Stimulated activated CD8-positive, alpha-beta memory T cell treated with anti-CD3 and anti-CD28 coated beads, Interleukin-15, amount 100 ng/mL, for 1 hour (primary cell): ENCODE data around the gene INPP5K.

Source experiments
- DNase-seq: peaks from one replicate; pipeline ENCODE4 v3.0.0-alpha.2; 2020; ENCODE audit warnings: low read depth

INPP5K gene

GRCh38 chr17:1485423-1486376 lies 30.7 kb downstream of the INPP5K start:
- no peak for DNase-seq

- no peak for DNase-seq
Observed at GRCh38 chr17:1484676-1485422, 31.6 kb downstream of the INPP5K start.

- DNase-seq = no peak
Observed at GRCh38 chr17:1484060-1484535, 32.3 kb downstream of the INPP5K start.

GRCh38 chr17:1482680-1483079 lies 33.7 kb downstream of the INPP5K start:
- no peak for DNase-seq

GRCh38 chr17:1481736-1482135 lies 34.7 kb downstream of the INPP5K start:
- DNase-seq = no peak

- DNase-seq = no peak
Observed at GRCh38 chr17:1480747-1481465, 35.5 kb downstream of the INPP5K start.

GRCh38 chr17:1478418-1478817 lies 38.0 kb downstream of the INPP5K start:
- DNase-seq = no peak

GRCh38 chr17:1475321-1475854 lies 41.0 kb downstream of the INPP5K start:
- DNase-seq = no peak

- no peak for DNase-seq
Observed at GRCh38 chr17:1474402-1475189, 41.8 kb downstream of the INPP5K start.

GRCh38 chr17:1473841-1474240 lies 42.6 kb downstream of the INPP5K start:
- no peak for DNase-seq

- DNase-seq = no peak
Observed at GRCh38 chr17:1473170-1473569, 43.2 kb downstream of the INPP5K start.

GRCh38 chr17:1471911-1472821 lies 44.2 kb downstream of the INPP5K start:
- DNase-seq = no peak

GRCh38 chr17:1471490-1471889 lies 44.9 kb downstream of the INPP5K start:
- DNase-seq = no peak

GRCh38 chr17:1470755-1471462 lies 45.5 kb downstream of the INPP5K start:
- no peak for DNase-seq

GRCh38 chr17:1470071-1470754 lies 46.2 kb downstream of the INPP5K start:
- no peak for DNase-seq

- DNase-seq = no peak
Observed at GRCh38 chr17:1469231-1469852, 47.1 kb downstream of the INPP5K start.

- DNase-seq = no peak
Observed at GRCh38 chr17:1467898-1468492, 48.4 kb downstream of the INPP5K start.

- no peak for DNase-seq
Observed at GRCh38 chr17:1467258-1467657, 49.2 kb downstream of the INPP5K start.
